Endodermal cell (in vitro differentiated cells): ENCODE data around the gene SCN1A. TPM values are rescaled to one million over a fixed set of nuclear protein-coding genes. Genes with fewer than 3 reads are reported as not detected.

Experiments used
- DNase-seq: peaks from one replicate; pipeline ENCODE4 v3.0.0-alpha.2; 2017
- H3K27ac ChIP-seq: 2 replicates; pipeline ENCODE4 v1.5.1; 2013; ENCODE audit warnings: mild to moderate bottlenecking, low read depth, low read length, moderate library complexity
- H3K27me3 ChIP-seq: 2 replicates; pipeline ENCODE4 v1.6.1; 2013; ENCODE audit warnings: mild to moderate bottlenecking, low read length, moderate library complexity; ENCODE audit not compliant: insufficient read depth, control insufficient read depth, poor library complexity, severe bottlenecking
- H3K36me3 ChIP-seq: 2 replicates; pipeline ENCODE4 v1.7.0; 2013; ENCODE audit warnings: mild to moderate bottlenecking, low read length, moderate library complexity; ENCODE audit not compliant: control insufficient read depth, insufficient read depth
- H3K4me1 ChIP-seq: one replicate; pipeline ENCODE4 v1.7.0; 2013; ENCODE audit warnings: low read length; ENCODE audit not compliant: control insufficient read depth, insufficient read depth
- H3K4me3 ChIP-seq: 2 replicates; pipeline ENCODE4 v1.5.1; 2013; ENCODE audit warnings: mild to moderate bottlenecking, low read length, moderate library complexity
- H3K9ac ChIP-seq: 2 replicates; pipeline ENCODE4 v1.6.1; 2013; ENCODE audit warnings: mild to moderate bottlenecking, low read length, moderate library complexity; ENCODE audit not compliant: poor library complexity, severe bottlenecking; ENCODE audit errors: extremely low read depth
- H3K9me3 ChIP-seq: 2 replicates; pipeline ENCODE4 v1.6.1; 2013; ENCODE audit warnings: mild to moderate bottlenecking, low read length, moderate library complexity; ENCODE audit not compliant: control insufficient read depth
- H3K27ac Mint-ChIP-seq: 2 replicates; pipeline ENCODE4 v1.8.0; 2020; ENCODE audit warnings: mixed read lengths
- H3K27me3 Mint-ChIP-seq: 2 replicates; pipeline ENCODE4 v1.8.0; 2021; ENCODE audit warnings: mild to moderate bottlenecking, mixed read lengths; ENCODE audit not compliant: insufficient read depth
- H3K36me3 Mint-ChIP-seq: 2 replicates; pipeline ENCODE4 v1.8.0; 2020; ENCODE audit warnings: low read depth, mixed read lengths
- H3K4me1 Mint-ChIP-seq: 2 replicates; pipeline ENCODE4 v1.8.0; 2020; ENCODE audit warnings: mixed read lengths
- H3K4me3 Mint-ChIP-seq: 2 replicates; pipeline ENCODE4 v1.8.0; 2020; ENCODE audit warnings: mild to moderate bottlenecking, moderate library complexity, mixed read lengths
- H3K9me3 Mint-ChIP-seq: 2 replicates; pipeline ENCODE4 v1.8.0; 2020; ENCODE audit warnings: mild to moderate bottlenecking, mixed read lengths
- CTCF ChIP-seq: fragments of 200-600 bp; sonication (generic); conservative IDR thresholded peaks from 2 replicates; pipeline ENCODE4 v1.5.0; 2021; ENCODE audit warnings: antibody characterized with exemption, mild to moderate bottlenecking
- WGBS, 2 experiments: methylation state at CpG; one replicate each; pipeline versions ENCODE4 v1.1.5 to v1.1.7; 2013; ENCODE audit warnings: missing lambda C conversion rate in 2 of 2, mixed read lengths in 1 of 2; ENCODE audit not compliant: insufficient coverage in 1 of 2, insufficient read length in 1 of 2; 5-methylcytosine and 5-hydroxymethylcytosine counted together
- total RNA-seq, 2 donors: library from RNA; stranded (reverse); fragmentation: NEBNext Ultra II Directional in 1 of 2; extraction: Animal tissue kit (Norgen Biotek cat#: 25700) in 1 of 2; gene quantifications; 2 replicates in 1 of 2; 3 replicates in 1 of 2; pipeline ENCODE4 v1.2.1, GENCODE V29; 2021

SCN1A gene
- total RNA-seq, 2 donors from 2014 or later: not detected

- H3K36me3 Mint-ChIP-seq: no peaks in the 10 kb centered on the region
- no peaks in the 10 kb centered on the region for H3K4me1 Mint-ChIP-seq
- H3K4me3 Mint-ChIP-seq: no peak overlapping the region
- WGBS, 2 experiments: 76 to 100% methylated on average over 4 to 7 of the region's 7 CpGs
- no peaks in the 10 kb centered on the region for H3K4me1 ChIP-seq
- no peaks in the 10 kb centered on the region for H3K9me3 ChIP-seq
- DNase-seq: no peak
- no peaks in the 10 kb centered on the region for H3K27me3 ChIP-seq
- H3K9ac ChIP-seq: no peak overlapping the region
- H3K27ac Mint-ChIP-seq: no peak overlapping the region
- H3K27ac ChIP-seq: no peak overlapping the region
- H3K4me3 ChIP-seq: no peak overlapping the region
- H3K27me3 Mint-ChIP-seq: no peaks in the 10 kb centered on the region
- TF ChIP-seq CTCF: no peak
- H3K9me3 Mint-ChIP-seq: no peaks in the 10 kb centered on the region
- no peaks in the 10 kb centered on the region for H3K36me3 ChIP-seq
These were observed 20.9 kb upstream of the SCN1A start for GRCh38 chr2:166148500-166149400.

- no peaks in the 10 kb centered on the region for H3K36me3 ChIP-seq
- Mint-ChIP-seq H3K36me3 (no peaks in the 10 kb centered on the region), H3K27me3 (no peaks in the 10 kb centered on the region), H3K4me1 (no peaks in the 10 kb centered on the region), H3K27ac (no peak overlapping the region), H3K4me3 (no peak overlapping the region), H3K9me3 (no peaks in the 10 kb centered on the region)
- TF ChIP-seq CTCF: no peak
- H3K9me3 ChIP-seq: no peaks in the 10 kb centered on the region
- DNase-seq: no peak
- no peak overlapping the region for H3K9ac ChIP-seq
- no peaks in the 10 kb centered on the region for H3K27me3 ChIP-seq
- 67 to 87% methylated on average over 1 to 2 of the region's 2 CpGs for WGBS, 2 experiments
- H3K4me3 ChIP-seq: no peak overlapping the region
- H3K4me1 ChIP-seq: no peaks in the 10 kb centered on the region
- no peak overlapping the region for H3K27ac ChIP-seq
These were observed 20.1 kb upstream of the SCN1A start for GRCh38 chr2:166147883-166148282.

DNA sequence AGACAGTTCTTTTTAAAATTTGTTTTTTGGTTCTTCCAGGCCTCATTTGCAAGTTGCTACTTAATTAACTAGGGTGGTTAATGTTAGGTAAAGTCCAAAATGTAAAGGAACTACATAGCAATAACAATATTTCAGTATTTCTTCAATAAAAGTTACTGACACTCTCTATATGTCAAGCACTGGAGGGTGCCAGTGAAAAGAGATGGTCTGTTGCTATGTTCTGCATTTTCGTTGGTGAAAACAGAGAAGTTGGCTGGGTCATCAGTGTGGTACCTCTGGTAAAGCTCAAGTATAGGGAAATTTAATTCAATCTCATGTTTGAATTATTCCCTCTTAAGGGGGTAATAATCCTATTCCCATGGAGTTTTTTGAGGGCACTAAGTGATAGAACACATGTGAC lies 16.3 kb upstream of the SCN1A start:
- Mint-ChIP-seq H3K27me3 (no peaks in the 10 kb centered on the region), H3K4me3 (no peak overlapping the region), H3K4me1 (no peaks in the 10 kb centered on the region), H3K27ac (no peak overlapping the region), H3K36me3 (no peaks in the 10 kb centered on the region), H3K9me3 (no peaks in the 10 kb centered on the region)
- WGBS, 2 experiments: 88% methylated on average over 1 of the region's 1 CpG; no CpG with 5 or more reads in 1 of the 2 experiments
- no peaks in the 10 kb centered on the region for H3K9me3 ChIP-seq
- H3K4me3 ChIP-seq: no peak overlapping the region
- H3K4me1 ChIP-seq: no peaks in the 10 kb centered on the region
- no peaks in the 10 kb centered on the region for H3K36me3 ChIP-seq
- H3K27ac ChIP-seq: no peak overlapping the region
- H3K27me3 ChIP-seq: no peaks in the 10 kb centered on the region
- no peak for TF ChIP-seq CTCF
- no peak for DNase-seq
- no peak overlapping the region for H3K9ac ChIP-seq
